ENCODE results near the gene PCSK6.

PCSK6 gene

GRCh38 chr15:101397521-101398003 is 91.9 kb downstream of the PCSK6 start:
- no peak overlapping the region for H3K4me3 ChIP-seq (ENCODE audit: low read depth, low read length)
- DNase-seq (ENCODE audit: low read depth), result no peak
- TF ChIP-seq CTCF (conservative IDR thresholded peaks at IDR 0.05; ENCODE audit: low read depth, low read length), result no peak

- H3K4me3 ChIP-seq (ENCODE audit: low read depth, low read length), result no peak overlapping the region
- no peak for DNase-seq (ENCODE audit: low read depth)
- no peak for TF ChIP-seq CTCF (conservative IDR thresholded peaks at IDR 0.05; ENCODE audit: low read depth, low read length)
These were observed 92.8 kb downstream of the PCSK6 start for GRCh38 chr15:101396484-101397261.

- no peak for TF ChIP-seq CTCF (conservative IDR thresholded peaks at IDR 0.05; ENCODE audit: low read depth, low read length)
- no peak for DNase-seq (ENCODE audit: low read depth)
- no peak overlapping the region for H3K4me3 ChIP-seq (ENCODE audit: low read depth, low read length)
These were observed 94.9 kb downstream of the PCSK6 start for GRCh38 chr15:101394654-101395053.

GRCh38 chr15:101394056-101394630 is 95.4 kb downstream of the PCSK6 start:
- no peak for TF ChIP-seq CTCF (conservative IDR thresholded peaks at IDR 0.05; ENCODE audit: low read depth, low read length)
- DNase-seq (ENCODE audit: low read depth), result no peak
- H3K4me3 ChIP-seq (ENCODE audit: low read depth, low read length), result no peak overlapping the region

GRCh38 chr15:101393172-101393571 is 96.3 kb downstream of the PCSK6 start:
- TF ChIP-seq CTCF (conservative IDR thresholded peaks at IDR 0.05; ENCODE audit: low read depth, low read length), result no peak
- no peak for DNase-seq (ENCODE audit: low read depth)
- no peak overlapping the region for H3K4me3 ChIP-seq (ENCODE audit: low read depth, low read length)

GRCh38 chr15:101391981-101392640 is 97.4 kb downstream of the PCSK6 start:
- TF ChIP-seq CTCF (conservative IDR thresholded peaks at IDR 0.05; ENCODE audit: low read depth, low read length), result no peak
- DNase-seq (ENCODE audit: low read depth), result no peak
- H3K4me3 ChIP-seq (ENCODE audit: low read depth, low read length), result no peak overlapping the region
